HG02973 (cell line): ENCODE data around the gene ZBED2.
"Not testable (repeated sequence)": the region's sequence is repeated elsewhere in the genome, so short reads cannot be mapped to it uniquely, and the experiment has no call there.

ENCODE experiments used
- ATAC-seq: cut with Tn5 transposase; IDR thresholded peaks from one replicate; pipeline ENCODE4 v1.9.1; 2021; ENCODE audit warnings: moderate library complexity; ENCODE audit not compliant: unreplicated experiment

ZBED2 gene

GRCh38 chr3:111577113-111577512, 18.0 kb downstream of the ZBED2 start:
- no peak for ATAC-seq

GRCh38 chr3:111571907-111572460, 23.2 kb downstream of the ZBED2 start:
- no peak for ATAC-seq

- ATAC-seq: no peak
These were observed 23.9 kb downstream of the ZBED2 start for GRCh38 chr3:111571282-111571681.

- ATAC-seq: no peak
These were observed 24.6 kb downstream of the ZBED2 start for GRCh38 chr3:111570404-111571030.

- no peak for ATAC-seq
These were observed 26.2 kb downstream of the ZBED2 start for GRCh38 chr3:111568911-111569310.

- ATAC-seq: no peak
These were observed 26.8 kb downstream of the ZBED2 start for GRCh38 chr3:111568355-111568754.

- ATAC-seq: no peak
These were observed 28.3 kb downstream of the ZBED2 start for GRCh38 chr3:111566844-111567243.

GRCh38 chr3:111561902-111562301, 33.2 kb downstream of the ZBED2 start:
- not testable (repeated sequence) for ATAC-seq

GRCh38 chr3:111548756-111549155, 46.4 kb downstream of the ZBED2 start:
- ATAC-seq: no peak

- peak; percentile 74 for ATAC-seq
These were observed 47.1 kb downstream of the ZBED2 start for GRCh38 chr3:111548092-111548491.

GRCh38 chr3:111547631-111548030, 47.5 kb downstream of the ZBED2 start:
- ATAC-seq: peak; percentile 70

- ATAC-seq: no peak
These were observed 49.8 kb downstream of the ZBED2 start for GRCh38 chr3:111545349-111545748.
